H9 (cell line): Measurements from ENCODE around the gene HEATR1. TPM values are rescaled to one million over a fixed set of nuclear protein-coding genes. Genes with fewer than 3 reads are reported as not detected.

Source experiments
- DNase-seq: peaks from one replicate; pipeline ENCODE4 v3.0.0-alpha.2; 2017
- H2AFZ ChIP-seq: one replicate; pipeline ENCODE4 v1.6.1; 2013; ENCODE audit warnings: mild to moderate bottlenecking, low read length, control low read depth, moderate library complexity
- H2AK5ac ChIP-seq: 2 replicates; pipeline ENCODE4 v1.6.1; 2013; ENCODE audit warnings: low read length, control low read depth, mixed read lengths; ENCODE audit not compliant: insufficient read length
- H2BK120ac ChIP-seq: one replicate; pipeline ENCODE4 v1.6.1; 2013; ENCODE audit warnings: low read depth, mild to moderate bottlenecking, low read length, control low read depth, inconsistent platforms; ENCODE audit not compliant: poor library complexity, severe bottlenecking
- H2BK12ac ChIP-seq: 2 replicates; pipeline ENCODE4 v1.6.1; 2013; ENCODE audit warnings: low read length, control low read depth, mixed read lengths, low read depth; ENCODE audit not compliant: insufficient read length
- H2BK15ac ChIP-seq: 2 replicates; pipeline ENCODE4 v1.6.1; 2013; ENCODE audit warnings: low read depth, low read length, control low read depth
- H2BK20ac ChIP-seq: one replicate; pipeline ENCODE4 v1.6.1; 2013; ENCODE audit warnings: low read depth, mild to moderate bottlenecking, low read length, control low read depth, inconsistent platforms; ENCODE audit not compliant: poor library complexity, severe bottlenecking
- H2BK5ac ChIP-seq: 2 replicates; pipeline ENCODE4 v1.6.1; 2013; ENCODE audit warnings: low read length, control low read depth, mixed read lengths; ENCODE audit not compliant: insufficient read length
- H3K14ac ChIP-seq: 2 replicates; pipeline ENCODE4 v1.6.1; 2013; ENCODE audit warnings: low read length, control low read depth; ENCODE audit not compliant: insufficient read depth
- H3K18ac ChIP-seq: 2 replicates; pipeline ENCODE4 v1.6.1; 2013; ENCODE audit warnings: low read depth, mild to moderate bottlenecking, mixed read lengths, low read length, control low read depth; ENCODE audit not compliant: insufficient read length
- H3K23ac ChIP-seq: 2 replicates; pipeline ENCODE4 v1.6.1; 2013; ENCODE audit warnings: low read length, control low read depth, mixed read lengths, low read depth; ENCODE audit not compliant: insufficient read length
- H3K23me2 ChIP-seq: 2 replicates; pipeline ENCODE4 v1.6.1; 2013; ENCODE audit warnings: low read depth, mild to moderate bottlenecking, mixed read lengths, low read length, control low read depth; ENCODE audit not compliant: insufficient read length, poor library complexity, severe bottlenecking
- H3K27ac ChIP-seq: 2 replicates; pipeline ENCODE4 v1.5.1; 2013; ENCODE audit warnings: low read length, control low read depth, mixed read lengths, low read depth; ENCODE audit not compliant: insufficient read length
- H3K27me3 ChIP-seq: 2 replicates; pipeline ENCODE4 v1.6.1; 2013; ENCODE audit warnings: low read length, control low read depth, inconsistent platforms; ENCODE audit not compliant: insufficient read depth
- H3K4ac ChIP-seq: 2 replicates; pipeline ENCODE4 v1.6.1; 2013; ENCODE audit warnings: low read depth, mild to moderate bottlenecking, control low read depth, inconsistent platforms, low read length, moderate library complexity
- H3K4me1 ChIP-seq: 2 replicates; pipeline ENCODE4 v1.6.1; 2013; ENCODE audit warnings: low read length, control low read depth, inconsistent platforms; ENCODE audit not compliant: insufficient read depth
- H3K4me2 ChIP-seq: 2 replicates; pipeline ENCODE4 v1.6.1; 2013; ENCODE audit warnings: low read length, control low read depth, mixed read lengths; ENCODE audit not compliant: insufficient read length, insufficient read depth
- H3K56ac ChIP-seq: 2 replicates; pipeline ENCODE4 v1.6.1; 2013; ENCODE audit warnings: low read depth, mild to moderate bottlenecking, mixed read lengths, low read length, control low read depth; ENCODE audit not compliant: insufficient read length
- H3K79me1 ChIP-seq: 2 replicates; pipeline ENCODE4 v1.6.1; 2013; ENCODE audit warnings: low read depth, mild to moderate bottlenecking, moderate library complexity, low read length, control low read depth, inconsistent platforms; ENCODE audit not compliant: insufficient read depth, poor library complexity, severe bottlenecking
- H3K79me2 ChIP-seq: 2 replicates; pipeline ENCODE4 v1.6.1; 2013; ENCODE audit warnings: low read length, control low read depth, inconsistent platforms; ENCODE audit not compliant: insufficient read depth
- H3K9ac ChIP-seq: 2 replicates; pipeline ENCODE4 v1.6.1; 2013; ENCODE audit warnings: low read length, control low read depth, mixed read lengths; ENCODE audit not compliant: insufficient read length; ENCODE audit errors: extremely low read depth
- H3K9me3 ChIP-seq: one replicate; pipeline ENCODE4 v1.6.1; 2013; ENCODE audit warnings: low read depth, low read length, inconsistent platforms; ENCODE audit not compliant: control insufficient read depth
- H3T11ph ChIP-seq: one replicate; pipeline ENCODE4 v1.6.1; 2013; ENCODE audit warnings: mild to moderate bottlenecking, low read length, control low read depth, inconsistent platforms
- H4K20me1 ChIP-seq: one replicate; pipeline ENCODE4 v1.6.1; 2013; ENCODE audit not compliant: control insufficient read depth, insufficient read length, insufficient read depth
- H4K5ac ChIP-seq: 2 replicates; pipeline ENCODE4 v1.6.1; 2013; ENCODE audit warnings: low read depth, mild to moderate bottlenecking, mixed read lengths, low read length, control low read depth; ENCODE audit not compliant: insufficient read length
- H4K8ac ChIP-seq: replicated peaks from 2 replicates; pipeline ENCODE4 v1.6.1; 2013; ENCODE audit warnings: low read length, control low read depth, mixed read lengths, low read depth; ENCODE audit not compliant: insufficient read length
- H4K91ac ChIP-seq: 2 replicates; pipeline ENCODE4 v1.6.1; 2013; ENCODE audit warnings: low read depth, mild to moderate bottlenecking, moderate library complexity, mixed read lengths, low read length, control low read depth; ENCODE audit not compliant: insufficient read length
- H3K27ac Mint-ChIP-seq, 3 experiments: 2 replicates in 2 of 3; 3 replicates in 1 of 3; pipeline ENCODE4 v1.8.0; 2020 to 2021; ENCODE audit warnings: mixed read lengths in 3 of 3, mild to moderate bottlenecking in 1 of 3, moderate library complexity in 1 of 3
- H3K27me3 Mint-ChIP-seq: 2 replicates; pipeline ENCODE4 v1.8.0; 2021; ENCODE audit warnings: low read depth, mild to moderate bottlenecking, moderate library complexity, mixed read lengths
- H3K36me3 Mint-ChIP-seq, 3 experiments: 2 replicates in 2 of 3; 3 replicates in 1 of 3; pipeline ENCODE4 v1.8.0; 2020 to 2021; ENCODE audit warnings: low read depth in 3 of 3, mixed read lengths in 3 of 3; ENCODE audit not compliant: insufficient read depth in 1 of 3
- H3K4me1 Mint-ChIP-seq, 2 experiments: 2 replicates each; pipeline ENCODE4 v1.8.0; 2020; ENCODE audit warnings: mixed read lengths in 2 of 2
- H3K4me3 Mint-ChIP-seq, 2 experiments: 2 replicates in 1 of 2; 3 replicates in 1 of 2; pipeline ENCODE4 v1.8.0; 2020 to 2021; ENCODE audit warnings: mild to moderate bottlenecking in 2 of 2, mixed read lengths in 2 of 2, moderate library complexity in 1 of 2
- H3K9me3 Mint-ChIP-seq, 2 experiments: 2 replicates in 1 of 2; 3 replicates in 1 of 2; pipeline ENCODE4 v1.8.0; 2020; ENCODE audit warnings: mild to moderate bottlenecking in 2 of 2, mixed read lengths in 2 of 2, moderate library complexity in 1 of 2
- CTCF ChIP-seq: fragments of 200-600 bp; sonication (generic); conservative IDR thresholded peaks from 3 replicates; pipeline ENCODE4 v1.8.0; 2021; ENCODE audit warnings: antibody characterized with exemption, mild to moderate bottlenecking
- WGBS: extraction: QIAGEN DNeasy Blood & Tissue Kit; methylation state at CpG from one replicate; pipeline ENCODE4 v1.1.7; 2013; ENCODE audit warnings: missing lambda C conversion rate, low lambda C conversion rate, mixed read lengths; ENCODE audit not compliant: insufficient read length; ENCODE audit errors: extremely low coverage; 5-methylcytosine and 5-hydroxymethylcytosine counted together
- total RNA-seq: library from RNA; stranded (reverse); gene quantifications from 2 replicates; pipeline ENCODE4 v1.2.1, GENCODE V29; 2021

HEATR1 gene
- total RNA-seq, 1 experiment from 2014 or later = 88.2 TPM

DNA sequence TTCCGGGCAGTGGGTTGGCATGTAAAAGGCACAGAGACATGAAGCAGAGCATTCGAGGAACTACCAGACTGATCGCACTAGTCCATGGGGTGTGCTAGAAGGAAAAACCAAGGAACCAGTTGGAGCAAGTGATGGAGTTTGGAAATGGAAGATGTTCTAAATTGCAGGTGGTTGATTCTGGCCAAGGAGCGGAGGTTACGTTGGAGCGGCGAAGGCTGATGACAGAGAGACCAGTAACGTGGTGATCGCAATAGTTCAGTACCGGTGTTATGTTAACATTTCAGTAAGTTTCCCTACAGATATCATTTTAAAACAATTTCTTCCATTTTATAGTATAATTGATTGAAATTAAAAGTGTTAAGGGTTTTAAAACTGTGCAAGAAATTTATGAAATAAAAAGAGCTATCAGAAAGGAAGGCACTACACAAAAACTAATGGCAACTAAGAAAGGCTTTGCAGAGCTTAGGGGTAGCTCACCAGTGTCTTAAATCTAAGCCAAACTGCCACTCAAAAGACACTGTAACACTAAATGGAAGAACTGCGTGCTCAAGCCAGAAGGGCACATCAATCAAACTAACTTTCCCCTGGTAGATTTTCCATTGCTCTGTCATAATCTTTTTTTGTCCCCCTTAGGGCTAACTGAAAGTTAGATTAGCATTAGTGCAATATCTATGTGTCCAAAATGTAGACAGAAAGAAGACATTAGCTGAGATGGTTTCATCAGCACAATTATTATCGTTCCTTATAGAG lies 11.3 kb upstream of the HEATR1 start:
- H3K9ac ChIP-seq = no peak overlapping the region
- H3K27ac ChIP-seq = no peak overlapping the region
- no peak overlapping the region for H3K56ac ChIP-seq
- TF ChIP-seq CTCF = no peak
- H3K9me3 ChIP-seq = no peaks in the 10 kb centered on the region
- H3K79me1 ChIP-seq = no peaks in the 10 kb centered on the region
- no peak overlapping the region for H2BK5ac ChIP-seq
- no peaks in the 10 kb centered on the region for H4K20me1 ChIP-seq
- no peaks in the 10 kb centered on the region for H3K36me3 Mint-ChIP-seq
- peaks cover 3% of the 10 kb centered on the region; the same call in 1 of the 2 replicates for H3K27me3 Mint-ChIP-seq
- no peak overlapping the region for H4K5ac ChIP-seq
- H3K4me1 Mint-ChIP-seq = peaks cover 0 to 4% of the 10 kb centered on the region in 2 experiments; a peak in 2 of 4 replicates
- DNase-seq = no peak
- H3K23me2 ChIP-seq = no peaks in the 10 kb centered on the region
- H3K4me2 ChIP-seq = no peak overlapping the region
- H3K18ac ChIP-seq = no peak overlapping the region
- no peaks in the 10 kb centered on the region for H3K27me3 ChIP-seq
- H2BK12ac ChIP-seq = no peak overlapping the region
- no peaks in the 10 kb centered on the region for H3K79me2 ChIP-seq
- no peak overlapping the region for H3K27ac Mint-ChIP-seq
- no peak overlapping the region for H3K14ac ChIP-seq
- no CpG with 5 or more reads among the region's 12 CpGs for WGBS
- no peak overlapping the region for H4K91ac ChIP-seq
- no peak overlapping the region for H2BK15ac ChIP-seq
- no peaks in the 10 kb centered on the region for H3K9me3 Mint-ChIP-seq
- no peak overlapping the region for H3T11ph ChIP-seq
- H2BK20ac ChIP-seq = no peak overlapping the region
- no peak overlapping the region for H3K4me3 Mint-ChIP-seq
- no peak overlapping the region for H3K23ac ChIP-seq
- H4K8ac ChIP-seq = no peak overlapping the region
- H3K4me1 ChIP-seq = no peaks in the 10 kb centered on the region
- no peak overlapping the region for H2BK120ac ChIP-seq
- no peak overlapping the region for H3K4ac ChIP-seq
- H2AK5ac ChIP-seq = no peak overlapping the region
- no peak overlapping the region for H2AFZ ChIP-seq
